NCI-H226 (cell line): ENCODE measurements around the gene TMEM51.
A peak's percentile ranks its signal among the peaks of the same experiment; 100 is the strongest.

Experiments
- DNase-seq: peaks from one replicate; pipeline ENCODE4 v3.0.0-alpha.2; 2015

Gene TMEM51

DNA sequence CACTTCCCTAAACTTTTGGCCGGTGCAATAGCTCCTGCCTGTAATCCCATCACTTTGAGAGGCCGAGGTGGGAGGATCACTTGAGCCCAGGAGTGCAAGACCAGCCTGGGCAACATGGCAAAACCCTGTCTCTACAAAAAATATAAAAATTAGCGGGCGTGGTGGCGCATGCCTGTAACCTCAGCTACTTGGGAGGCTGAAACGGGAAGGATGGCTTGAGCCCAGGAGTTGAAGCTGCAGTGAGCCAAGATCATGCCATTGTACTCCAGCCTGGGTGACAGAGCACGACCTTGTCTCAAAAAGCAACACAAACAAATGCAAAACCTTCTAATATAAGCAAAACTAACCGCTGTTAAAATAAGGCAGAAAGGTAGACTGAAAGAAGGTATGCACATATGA lies 25.9 kb downstream of the TMEM51 start:
- no peak for DNase-seq

DNA sequence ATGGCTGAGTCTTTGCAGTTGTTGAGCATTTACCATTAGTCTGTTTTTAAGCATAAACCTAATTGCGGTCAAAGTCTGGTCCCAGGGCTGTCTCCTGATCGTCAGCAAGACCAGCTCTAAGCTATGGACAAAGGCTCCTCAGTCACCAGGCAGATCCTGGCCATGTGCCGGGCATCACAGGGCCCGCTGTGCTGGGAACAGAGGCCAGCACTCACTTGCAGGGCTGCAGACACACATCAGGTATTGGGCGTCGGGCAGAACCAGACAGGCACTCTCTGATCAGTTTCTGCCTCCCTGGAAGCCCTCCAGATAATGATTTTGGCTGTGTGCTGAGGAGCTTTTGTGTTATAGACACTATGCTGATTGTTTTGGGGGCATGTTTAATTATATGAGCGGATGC lies 26.6 kb downstream of the TMEM51 start:
- no peak for DNase-seq

DNA sequence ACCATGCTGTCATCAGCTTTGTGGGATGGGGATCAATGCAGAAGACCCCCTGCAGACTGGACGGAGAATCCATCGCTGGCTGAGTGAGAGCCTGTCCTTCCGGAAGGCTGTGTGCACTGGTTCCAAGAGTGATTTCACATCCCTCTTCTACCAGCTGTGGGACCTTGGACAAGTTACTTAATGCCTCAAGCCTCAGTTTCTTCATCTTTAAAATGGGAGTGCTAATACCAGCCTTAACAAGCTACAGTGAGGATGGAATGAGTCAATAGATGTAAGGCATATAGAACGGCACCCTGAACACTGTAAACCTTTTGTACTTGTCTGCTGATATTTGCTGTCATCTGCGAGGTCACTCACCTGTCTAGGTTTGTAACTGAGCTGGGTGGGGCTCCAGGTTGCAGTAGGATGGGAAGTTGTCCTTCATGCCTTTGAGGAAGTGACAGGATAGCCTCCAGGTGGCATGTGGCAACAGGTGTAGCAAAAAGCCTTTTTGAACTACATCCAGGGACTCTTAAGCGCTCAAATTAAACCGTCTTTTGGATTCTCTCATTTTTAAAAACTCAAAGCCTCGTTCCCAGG lies 27.5 kb downstream of the TMEM51 start:
- no peak for DNase-seq

DNA sequence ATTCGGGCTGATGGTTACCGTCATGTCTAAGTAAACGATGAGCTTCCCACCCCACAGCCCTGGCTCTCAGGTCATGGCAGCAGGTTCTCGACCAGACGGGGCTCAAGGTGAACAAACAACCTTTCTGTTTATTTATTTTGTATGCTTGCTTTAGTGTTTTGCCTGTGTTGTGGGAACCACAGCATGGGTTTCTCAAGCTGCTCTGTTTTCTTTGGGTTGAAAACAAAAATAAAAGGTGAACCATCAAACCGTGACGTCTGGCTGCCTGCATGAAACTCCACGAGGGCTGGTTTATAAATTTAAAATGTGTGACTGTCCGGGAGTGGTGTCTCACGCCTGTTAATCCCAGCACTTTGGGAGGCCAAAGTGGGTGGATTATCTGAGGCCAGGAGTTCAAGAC lies 28.0 kb downstream of the TMEM51 start:
- DNase-seq = no peak

DNA sequence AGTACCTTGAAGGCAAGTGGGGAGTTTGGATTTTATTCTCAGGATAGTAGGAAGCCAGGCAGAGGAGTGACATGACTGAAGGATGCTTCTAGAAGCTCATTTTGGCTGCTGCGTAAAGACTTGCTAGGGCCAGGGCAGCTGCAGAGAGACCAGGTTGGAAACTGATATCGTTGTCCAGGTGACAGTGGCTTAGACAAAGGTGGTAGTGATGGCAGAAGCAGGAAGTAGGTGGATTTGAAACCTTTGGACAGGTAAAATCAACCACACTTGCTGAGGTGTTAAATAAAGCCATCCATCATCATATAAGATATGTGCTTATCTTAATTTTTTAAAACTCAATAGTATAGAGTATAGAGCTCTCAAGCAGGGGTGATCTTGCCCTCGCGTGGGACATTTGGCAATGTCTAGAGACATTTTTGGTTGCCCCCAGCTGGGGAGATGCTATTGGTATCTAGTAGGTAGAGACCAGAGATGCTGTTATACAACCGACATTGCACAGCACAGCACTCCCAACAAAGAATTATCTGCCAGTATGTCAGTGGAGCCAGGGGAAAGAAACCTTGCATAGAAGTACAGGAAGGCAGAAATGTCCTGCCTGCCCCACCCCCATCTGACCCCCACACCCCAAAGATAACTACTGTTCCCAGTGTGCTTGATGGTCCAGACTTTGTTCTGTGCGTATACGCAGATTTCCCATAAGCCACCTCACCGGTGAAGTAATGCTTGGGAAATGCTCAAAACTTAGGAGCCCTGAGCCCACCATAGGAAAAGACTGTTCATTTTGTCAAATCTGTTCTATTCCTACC lies 31.1 kb downstream of the TMEM51 start:
- DNase-seq = no peak

DNA sequence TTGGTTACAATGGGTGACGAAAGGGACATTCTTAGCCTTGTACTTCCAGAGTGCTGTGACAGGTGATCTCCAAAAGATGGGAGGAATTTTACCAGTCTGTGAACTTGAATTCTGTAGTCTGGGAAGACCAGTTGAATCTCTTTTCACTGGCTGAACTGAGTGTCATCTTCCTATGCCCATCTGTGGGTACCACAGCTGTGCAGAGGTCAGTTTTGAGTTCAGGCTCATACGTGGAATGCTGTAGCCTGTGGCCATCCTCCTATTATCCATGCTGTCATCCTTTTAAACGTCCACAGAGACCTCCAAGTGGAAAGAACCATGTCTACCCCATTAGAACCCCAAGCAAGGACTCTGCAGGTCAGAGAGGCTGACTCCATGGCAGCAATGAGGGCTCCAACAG lies 32.1 kb downstream of the TMEM51 start:
- DNase-seq = no peak

DNA sequence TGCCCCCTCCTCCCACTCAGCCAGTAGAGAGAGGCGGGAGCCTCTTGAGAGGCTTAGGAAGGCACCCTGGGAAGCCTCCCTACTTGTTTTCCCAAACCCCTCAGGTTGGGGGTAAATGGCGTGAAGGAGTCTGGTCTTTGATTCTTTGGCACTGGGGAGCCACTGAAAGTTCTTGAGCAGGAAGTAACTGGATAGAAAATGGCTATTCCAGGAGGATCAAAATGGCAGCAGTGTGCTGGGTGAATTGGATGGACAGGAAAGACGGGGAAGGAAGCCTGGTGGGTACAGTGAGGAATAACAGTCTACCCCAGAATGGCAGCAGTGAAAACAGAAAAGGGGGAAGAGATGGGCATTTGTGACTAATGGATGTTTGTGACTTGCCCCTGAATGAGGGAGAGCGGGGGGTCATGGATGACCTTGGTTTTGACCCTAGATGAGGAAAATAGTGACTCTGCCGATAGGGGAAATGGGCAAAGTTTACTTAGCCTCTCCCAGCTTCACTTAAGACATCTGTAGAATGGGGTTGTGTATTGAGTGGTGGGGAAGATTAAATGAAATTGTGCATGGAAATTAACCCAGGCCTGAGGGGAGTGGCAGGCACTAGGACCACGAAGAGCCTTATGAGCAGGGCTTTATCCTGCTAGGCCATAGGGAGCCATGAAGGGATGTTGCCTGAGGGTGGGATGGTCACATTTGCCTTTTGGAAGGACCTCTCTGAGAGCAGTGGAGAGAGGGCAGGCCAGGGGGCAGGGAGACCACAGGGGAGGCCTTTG lies 32.7 kb downstream of the TMEM51 start:
- DNase-seq = no peak

DNA sequence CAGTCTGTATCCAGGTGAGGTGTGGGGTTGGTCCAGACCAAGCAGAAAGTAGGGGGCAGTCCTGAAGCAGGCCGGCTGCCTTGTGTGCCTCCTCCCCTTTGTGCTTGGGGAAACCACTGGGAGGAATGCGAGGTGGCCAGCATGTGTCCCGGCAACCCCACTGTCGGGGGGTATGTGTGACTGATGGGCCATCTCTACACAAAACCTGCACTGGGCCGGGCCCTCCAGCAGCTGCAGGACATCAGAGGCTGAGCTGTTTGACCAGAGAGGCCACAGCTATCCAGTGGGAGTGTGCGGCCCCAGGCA lies 33.3 kb downstream of the TMEM51 start:
- no peak for DNase-seq

DNA sequence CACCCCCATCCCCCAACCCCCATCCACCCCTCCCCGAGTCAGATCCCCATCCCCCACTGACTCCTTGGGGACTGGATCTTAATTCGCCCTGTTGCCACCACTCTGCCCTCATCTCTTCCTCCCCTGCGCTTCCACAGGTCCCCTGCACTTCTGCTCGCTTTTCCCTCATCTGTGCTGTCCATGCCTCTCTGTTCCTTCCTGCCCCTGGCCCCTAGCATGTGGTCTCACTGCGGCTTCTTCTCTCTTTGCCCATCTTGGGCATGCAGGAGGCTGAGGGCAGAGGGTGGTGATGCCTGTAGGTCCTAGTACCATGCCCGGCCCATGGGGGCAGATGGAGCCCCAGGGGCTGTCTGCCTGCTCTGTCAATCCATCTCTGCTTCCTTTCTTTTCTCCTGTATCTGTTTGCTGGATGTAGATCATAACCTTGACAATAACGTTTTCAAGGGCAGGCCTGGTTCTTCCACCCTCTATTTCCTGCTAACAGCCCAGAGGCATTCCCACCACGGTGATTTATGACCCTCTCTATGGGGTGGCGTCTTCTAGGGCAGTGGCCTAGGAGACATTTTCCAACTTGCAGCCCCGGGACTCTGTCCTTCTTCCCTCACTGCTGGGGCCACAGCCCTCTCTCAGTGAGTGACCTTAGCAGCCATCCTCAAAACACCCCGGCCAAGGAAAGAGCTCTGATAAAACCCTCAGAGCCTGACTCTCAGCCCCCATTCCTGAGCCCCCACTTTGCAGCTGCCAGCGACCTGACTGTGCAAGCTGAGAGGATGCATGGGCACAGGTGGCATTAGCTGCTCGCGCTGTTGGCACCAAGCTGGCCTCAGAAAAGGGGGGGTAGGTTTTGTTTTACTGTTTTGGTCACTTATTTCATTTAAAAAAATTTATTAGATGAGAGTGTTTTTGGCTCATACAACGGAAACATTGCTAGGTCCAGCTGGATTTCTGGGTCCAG lies 33.9 kb downstream of the TMEM51 start:
- no peak for DNase-seq

DNA sequence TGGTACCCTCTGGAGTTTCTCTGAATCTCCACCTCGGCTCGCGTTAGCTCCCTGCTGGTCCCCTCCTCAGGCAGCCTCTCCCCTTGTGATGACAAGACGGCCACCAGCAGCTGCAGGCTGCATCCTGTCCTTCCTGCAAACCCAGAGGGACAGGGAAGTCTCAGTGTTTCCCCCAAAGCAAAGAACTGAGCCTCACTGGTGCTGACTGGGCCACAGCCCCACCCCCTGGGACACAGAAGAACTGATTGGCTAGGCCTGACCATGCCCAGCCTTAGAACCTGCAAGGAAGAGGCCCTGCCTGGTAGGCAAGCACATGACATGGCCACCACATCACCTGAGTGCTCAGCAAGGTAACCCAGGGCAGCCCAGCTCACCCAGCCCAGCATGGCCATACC lies 34.6 kb downstream of the TMEM51 start:
- DNase-seq = peak; percentile 38

DNA sequence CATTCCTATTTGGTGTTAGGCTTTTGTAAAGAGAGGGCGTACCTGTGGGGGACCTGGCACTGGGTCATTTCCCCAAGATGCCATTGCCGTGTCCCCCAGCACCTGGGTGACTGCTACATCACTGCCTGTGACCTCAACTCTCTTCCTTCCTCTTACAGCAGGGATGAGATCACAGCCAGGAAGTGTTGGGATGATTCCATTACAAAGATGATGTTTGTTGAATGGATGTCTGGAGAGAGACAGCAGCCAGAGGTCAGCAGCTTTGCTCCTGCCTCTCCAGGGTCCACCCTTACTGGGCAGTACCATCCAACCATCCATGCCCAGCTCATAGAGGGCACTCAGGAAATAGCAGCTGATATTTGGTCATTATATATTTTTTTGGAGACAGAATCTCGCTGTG lies 35.1 kb downstream of the TMEM51 start:
- DNase-seq = peak; percentile 13

DNA sequence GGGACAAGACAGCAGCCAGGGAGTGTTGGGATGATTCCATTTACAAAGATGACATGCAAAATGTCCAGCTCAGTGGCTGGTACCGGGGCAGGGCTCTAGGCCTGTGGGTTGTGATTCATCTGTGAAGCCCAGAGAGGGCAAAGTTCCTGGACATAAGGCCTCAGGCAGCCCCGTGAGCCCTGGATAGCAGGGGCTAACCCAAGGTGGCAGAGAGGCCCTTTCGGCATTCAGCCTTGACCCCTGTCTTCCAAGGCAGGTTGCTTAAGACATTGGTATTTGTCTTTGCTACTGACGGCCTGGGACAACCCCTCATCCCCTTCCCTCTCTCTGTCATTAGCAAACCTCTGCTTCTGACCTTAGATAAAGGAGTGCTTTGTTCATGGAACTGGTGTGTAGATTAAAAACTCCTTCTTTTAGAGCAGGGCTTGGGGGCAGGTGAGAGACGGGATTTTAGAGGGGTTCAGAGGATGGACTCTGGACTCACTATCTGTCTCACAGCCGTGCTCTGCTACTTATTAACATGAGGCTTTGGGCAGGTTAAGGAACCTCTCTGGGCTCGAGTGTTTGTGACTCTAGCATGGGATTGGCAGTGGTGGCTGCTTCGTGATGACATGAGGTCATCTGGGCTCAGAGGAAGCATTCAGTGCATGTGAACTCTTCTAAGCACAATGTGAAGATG lies 36.3 kb downstream of the TMEM51 start:
- no peak for DNase-seq

DNA sequence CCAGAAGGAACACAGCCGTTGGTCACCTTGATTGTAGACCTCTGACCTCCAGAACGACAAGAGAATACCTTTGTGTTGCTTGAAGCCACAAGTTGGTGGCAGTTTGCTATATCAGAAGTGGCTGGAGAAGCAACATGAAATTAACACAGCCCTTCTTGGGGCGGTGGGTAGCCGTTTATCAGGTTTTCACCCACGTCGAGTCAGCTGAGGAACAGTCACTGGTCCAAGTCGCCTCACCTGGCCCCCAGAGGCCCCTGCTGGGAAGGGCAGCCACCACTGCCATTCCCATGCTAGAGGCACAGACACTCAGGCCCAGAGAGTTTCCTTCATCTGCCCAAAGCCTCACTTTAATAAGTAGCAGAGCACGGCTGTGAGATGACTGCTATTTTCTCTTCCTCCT lies 37.7 kb downstream of the TMEM51 start:
- DNase-seq = no peak

DNA sequence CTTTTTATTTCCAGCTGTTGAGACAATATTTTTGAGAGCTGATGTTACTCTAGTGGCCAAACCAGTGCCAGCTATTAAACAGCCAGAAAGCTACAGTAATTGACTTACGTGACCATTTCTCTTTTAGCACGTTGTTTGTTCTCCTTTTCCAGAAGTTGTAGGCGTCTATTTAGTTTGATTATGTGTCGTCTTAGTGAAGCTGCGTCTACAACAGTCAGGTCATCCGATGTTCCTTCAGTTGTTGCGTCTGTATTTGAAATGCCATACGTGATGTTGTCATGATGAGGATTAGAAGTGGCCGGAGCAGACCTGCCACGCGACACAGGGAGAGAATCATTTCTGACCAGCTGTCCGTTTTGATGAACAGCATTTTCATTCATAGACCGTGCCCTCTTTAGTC lies 38.2 kb downstream of the TMEM51 start:
- DNase-seq = no peak

DNA sequence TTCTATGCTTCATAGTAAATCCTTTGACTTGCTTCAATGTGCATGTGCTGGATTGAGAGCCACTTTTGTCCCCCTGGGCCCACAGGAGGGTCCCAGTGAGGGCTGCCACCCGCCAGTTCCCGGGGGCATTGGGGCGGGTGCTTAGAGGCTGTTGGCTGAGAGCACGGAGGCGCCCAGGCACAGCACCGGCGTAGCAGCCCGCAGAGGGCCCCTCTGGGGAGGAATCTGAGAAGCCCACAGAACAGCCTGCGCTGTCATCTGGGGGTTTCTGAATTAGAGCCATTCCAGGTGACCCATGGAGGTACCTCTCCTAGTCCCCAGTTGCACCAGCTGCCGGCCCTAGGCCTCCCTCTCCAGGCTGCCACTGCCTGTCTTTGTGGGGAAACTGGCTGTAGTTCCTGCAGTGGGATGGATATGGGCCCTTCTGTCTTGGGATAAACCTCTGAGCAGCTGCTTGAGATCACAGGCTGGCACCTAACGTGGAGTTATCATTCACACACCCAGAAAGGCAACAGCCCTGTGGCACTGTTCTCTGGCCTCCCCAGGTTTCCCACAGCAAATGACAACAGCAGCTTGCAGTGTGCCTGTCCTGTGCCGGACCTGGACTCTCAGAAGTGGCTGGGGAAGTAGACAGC lies 39.5 kb downstream of the TMEM51 start:
- DNase-seq = no peak

DNA sequence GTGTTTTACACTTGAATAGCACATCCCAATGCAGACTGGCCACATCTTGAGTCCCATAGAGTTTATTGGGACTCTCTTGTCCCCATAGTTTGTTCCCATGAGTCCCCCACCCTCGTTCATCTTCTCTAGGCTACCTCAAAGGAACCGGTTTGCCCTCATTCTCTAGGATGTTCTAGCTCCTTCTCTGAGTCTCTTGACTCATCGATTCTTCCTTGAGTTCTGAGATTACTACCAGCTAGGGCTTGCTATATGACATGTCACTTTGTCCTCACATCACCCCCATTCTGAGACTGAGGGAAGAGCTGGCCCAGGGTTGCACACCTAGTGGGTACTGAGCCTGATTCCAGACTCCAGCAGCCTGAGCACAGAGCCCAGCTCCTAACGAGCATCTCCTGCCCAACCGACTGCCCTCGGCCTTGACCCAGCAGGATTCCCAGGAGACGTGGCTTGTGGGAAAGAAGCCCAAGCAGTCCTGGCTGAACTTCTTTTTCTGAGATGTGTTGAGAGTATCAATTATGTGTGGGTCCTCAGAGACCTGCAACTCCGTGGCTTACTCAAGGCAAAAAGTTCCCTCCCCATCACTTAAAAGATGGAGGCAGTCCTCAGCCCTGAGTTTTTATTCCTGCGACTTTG lies 42.0 kb downstream of the TMEM51 start:
- DNase-seq = no peak

DNA sequence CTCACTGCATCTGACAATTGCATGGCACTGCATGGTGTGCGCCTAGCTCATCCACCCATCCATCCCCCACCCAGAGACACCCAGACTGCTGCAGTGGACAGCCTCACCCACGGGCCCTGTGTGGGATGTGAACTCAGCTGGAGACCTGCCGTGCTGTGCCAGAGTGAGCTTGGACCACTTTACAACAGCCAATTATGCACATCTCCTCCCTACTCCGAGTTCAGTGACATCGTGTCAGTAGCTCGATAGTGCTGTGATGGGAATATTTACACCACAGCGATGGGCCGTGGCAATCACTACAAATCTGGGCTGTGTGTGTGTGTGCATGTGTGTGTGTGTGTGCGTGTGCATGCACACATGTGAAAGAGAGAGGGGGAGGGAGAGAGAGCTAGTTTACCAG lies 42.5 kb downstream of the TMEM51 start:
- DNase-seq = no peak

DNA sequence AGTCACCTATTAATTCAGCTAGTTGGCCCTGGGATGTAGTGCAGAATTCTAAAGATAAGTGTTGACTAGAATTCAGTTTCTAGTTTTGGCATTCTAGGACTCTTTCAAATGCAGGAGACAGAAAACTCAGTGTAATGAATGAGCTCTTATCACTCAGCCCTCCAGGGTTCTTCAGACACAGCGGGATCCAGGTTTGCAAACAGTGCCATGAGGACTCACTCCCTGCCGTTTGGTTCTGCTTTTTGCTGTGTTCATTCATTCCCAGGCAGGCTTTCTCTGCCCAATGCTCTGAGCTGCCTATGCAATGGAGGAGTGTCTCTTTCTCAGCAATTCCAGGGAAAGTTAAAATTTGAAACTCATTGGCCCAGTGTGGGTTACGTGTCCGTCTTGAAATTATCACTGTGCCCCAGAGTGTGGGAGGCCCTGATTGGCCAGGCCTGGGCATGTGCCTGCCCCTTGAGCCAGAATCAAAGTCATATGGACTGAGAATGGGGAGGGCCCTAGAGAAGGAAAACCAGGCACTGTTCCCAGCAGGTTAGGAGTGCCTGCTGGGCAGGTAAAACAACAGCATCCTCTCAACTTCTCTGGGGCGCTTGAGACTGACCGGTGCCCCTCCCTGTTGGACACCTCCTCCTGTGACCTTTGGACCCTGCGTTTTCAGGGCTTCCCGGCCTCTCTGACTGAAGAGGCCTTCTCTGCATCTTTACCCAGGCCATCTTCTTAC lies 43.4 kb downstream of the TMEM51 start:
- no peak for DNase-seq

DNA sequence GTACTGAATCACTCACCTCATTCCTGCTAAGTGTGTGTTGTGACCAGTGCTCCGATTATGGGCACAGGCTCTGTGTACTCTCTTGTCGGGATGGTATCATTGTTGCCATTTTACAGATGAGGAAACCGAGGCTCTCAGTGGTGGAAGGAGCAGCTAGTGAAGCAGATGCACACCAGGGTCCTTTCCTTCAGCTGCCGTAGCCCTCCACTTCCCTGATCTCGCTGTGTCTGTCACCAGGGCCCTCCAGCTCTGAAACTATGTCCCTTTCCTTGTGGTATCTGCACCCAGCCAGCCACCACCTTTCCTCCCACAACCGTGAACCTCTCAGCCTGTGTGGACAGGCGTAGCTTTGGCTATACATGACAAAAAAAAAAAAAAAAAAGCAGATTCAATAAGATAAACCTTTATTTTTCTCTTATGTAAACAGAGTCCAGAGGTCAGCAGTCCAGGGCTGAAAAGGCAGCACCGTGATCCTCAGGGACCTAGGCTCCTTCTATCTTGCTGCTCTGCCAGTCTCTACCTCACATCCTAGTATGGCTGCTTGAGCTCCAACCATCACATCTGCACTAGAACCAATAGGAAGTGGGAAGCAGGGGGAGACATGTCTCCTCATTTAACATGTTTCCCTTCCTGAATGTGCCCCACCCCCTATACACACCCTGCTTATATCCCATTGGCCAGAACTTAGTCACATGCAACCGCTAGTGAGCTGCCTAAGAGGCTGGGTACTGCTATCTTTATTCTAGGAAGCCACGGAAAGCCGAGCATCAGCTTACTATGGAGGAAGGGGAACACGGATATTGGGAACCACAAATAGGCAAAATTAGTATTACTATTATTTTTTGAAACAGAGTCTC lies 44.3 kb downstream of the TMEM51 start:
- DNase-seq = no peak

DNA sequence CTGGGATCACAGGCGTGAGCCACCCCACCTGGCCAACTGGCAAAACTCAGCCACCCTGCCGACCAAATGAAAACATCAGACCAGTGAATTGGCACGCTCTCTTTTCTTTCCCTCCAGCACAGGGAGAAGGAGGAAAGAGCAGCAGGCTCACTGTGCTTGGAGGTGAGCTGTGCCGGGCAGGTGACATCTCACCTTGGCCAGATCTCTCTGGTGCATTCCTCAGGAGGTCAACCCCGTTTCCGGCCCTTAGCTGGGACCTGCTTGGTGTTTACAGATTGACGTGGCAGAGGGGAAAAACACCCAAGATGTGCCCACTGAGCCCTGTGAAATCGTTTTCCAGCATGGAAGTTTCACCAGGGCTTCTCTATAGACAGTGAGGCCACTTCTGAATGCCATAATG lies 45.1 kb downstream of the TMEM51 start:
- no peak for DNase-seq
